ENCODE measurements around the gene HYDIN. TPM values are rescaled to one million over a fixed set of nuclear protein-coding genes. Genes with fewer than 3 reads are reported as not detected.
"Not testable (repeated sequence)": the region's sequence is repeated elsewhere in the genome, so short reads cannot be mapped to it uniquely, and the experiment has no call there.

HYDIN gene
- total and polyA plus RNA-seq, 2 donors: 0.15 to 6.8 TPM

- no peak for DNase-seq (ENCODE audit: extremely low spot score)
Measured at GRCh38 chr16:71205482-71206131, 24.9 kb downstream of the HYDIN start.

DNA sequence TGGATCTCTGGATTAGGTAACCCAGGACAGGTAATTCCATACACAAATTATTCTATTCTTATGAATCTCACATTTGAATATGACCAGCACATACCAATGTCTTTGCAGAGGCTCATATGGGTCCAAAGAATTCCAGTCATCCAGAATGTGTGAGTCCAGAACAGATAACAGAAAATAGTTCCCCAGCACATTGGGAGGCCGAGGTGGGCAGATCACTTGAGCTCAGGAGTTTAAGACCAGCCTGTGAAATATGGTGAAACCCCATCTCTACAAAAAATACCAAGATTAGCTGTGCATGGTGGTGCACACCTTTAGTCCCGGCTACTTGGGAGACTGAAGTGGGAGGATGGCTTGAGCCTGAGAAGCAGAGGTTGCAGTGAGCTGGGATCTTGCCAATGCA lies 26.9 kb downstream of the HYDIN start:
- H3K4me3 ChIP-seq (ENCODE audit: low read depth, low read length): no peak overlapping the region
- no peaks in the 10 kb centered on the region for H3K36me3 ChIP-seq (ENCODE audit: insufficient read depth)
- no peak for DNase-seq (ENCODE audit: extremely low spot score)
- WGBS: 79% methylated on average over 2 of the region's 2 CpGs
- no peak overlapping the region for H3K27ac ChIP-seq (ENCODE audit: low read depth)
- H3K4me1 ChIP-seq (ENCODE audit: insufficient read depth): no peaks in the 10 kb centered on the region

More at GRCh38 chr16:71205482-71206131, 24.9 kb downstream of the HYDIN start:
- Histone ChIP-seq H3K4me1 (ENCODE audit: insufficient read depth) (no peaks in the 10 kb centered on the region), H3K36me3 (ENCODE audit: insufficient read depth) (no peaks in the 10 kb centered on the region), H3K4me3 (ENCODE audit: low read depth, low read length) (no peak overlapping the region), H3K27ac (ENCODE audit: low read depth) (no peak overlapping the region)
- WGBS: 73% methylated on average over 3 of the region's 3 CpGs

DNA sequence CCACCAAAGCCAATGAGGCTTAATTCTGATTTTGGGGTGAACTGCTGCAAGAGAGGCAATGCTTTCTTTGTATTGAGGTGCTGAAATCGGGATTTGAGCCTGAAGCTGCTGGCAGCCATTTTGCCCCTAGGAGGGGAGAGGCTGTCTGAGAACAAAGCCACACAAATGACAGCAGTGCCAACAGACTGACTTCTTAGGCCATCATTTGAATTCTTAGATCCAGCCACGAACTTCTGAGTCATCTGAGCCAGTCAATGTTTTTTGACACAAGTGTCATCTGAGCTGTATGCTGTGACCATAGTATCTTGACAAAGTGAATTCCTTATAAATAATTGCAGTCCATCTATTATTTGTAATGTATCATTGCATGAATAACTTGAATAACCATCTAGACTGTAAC lies 29.0 kb downstream of the HYDIN start:
- H3K4me3 ChIP-seq (ENCODE audit: low read depth, low read length): no peak overlapping the region
- WGBS: 39% methylated on average over 2 of the region's 2 CpGs
- no peaks in the 10 kb centered on the region for H3K4me1 ChIP-seq (ENCODE audit: insufficient read depth)
- H3K27ac ChIP-seq (ENCODE audit: low read depth): no peak overlapping the region
- no peak for DNase-seq (ENCODE audit: extremely low spot score)
- no peaks in the 10 kb centered on the region for H3K36me3 ChIP-seq (ENCODE audit: insufficient read depth)

- 92% methylated on average over 1 of the region's 1 CpG for WGBS
Measured at GRCh38 chr16:71201054-71201453, 29.5 kb downstream of the HYDIN start.

GRCh38 chr16:71198408-71198807 lies 32.1 kb downstream of the HYDIN start:
- DNase-seq (ENCODE audit: extremely low spot score): no peak
- no peaks in the 10 kb centered on the region for H3K4me1 ChIP-seq (ENCODE audit: insufficient read depth)
- no peak overlapping the region for H3K27ac ChIP-seq (ENCODE audit: low read depth)
- H3K36me3 ChIP-seq (ENCODE audit: insufficient read depth): no peaks in the 10 kb centered on the region
- 71% methylated on average over 1 of the region's 1 CpG for WGBS
- H3K4me3 ChIP-seq (ENCODE audit: low read depth, low read length): no peak overlapping the region

More at GRCh38 chr16:71201054-71201453, 29.5 kb downstream of the HYDIN start:
- Histone ChIP-seq H3K36me3 (ENCODE audit: insufficient read depth) (no peaks in the 10 kb centered on the region), H3K4me3 (ENCODE audit: low read depth, low read length) (no peak overlapping the region), H3K27ac (ENCODE audit: low read depth) (no peak overlapping the region), H3K4me1 (ENCODE audit: insufficient read depth) (no peaks in the 10 kb centered on the region)
- no peak for DNase-seq (ENCODE audit: extremely low spot score)

GRCh38 chr16:71192387-71192786 lies 38.1 kb downstream of the HYDIN start:
- WGBS: 81% methylated on average over 5 of the region's 5 CpGs
- H3K36me3 ChIP-seq (ENCODE audit: insufficient read depth): no peaks in the 10 kb centered on the region
- no peak overlapping the region for H3K4me3 ChIP-seq (ENCODE audit: low read depth, low read length)
- DNase-seq (ENCODE audit: extremely low spot score): no peak
- H3K27ac ChIP-seq (ENCODE audit: low read depth): no peak overlapping the region
- H3K4me1 ChIP-seq (ENCODE audit: insufficient read depth): no peaks in the 10 kb centered on the region

DNA sequence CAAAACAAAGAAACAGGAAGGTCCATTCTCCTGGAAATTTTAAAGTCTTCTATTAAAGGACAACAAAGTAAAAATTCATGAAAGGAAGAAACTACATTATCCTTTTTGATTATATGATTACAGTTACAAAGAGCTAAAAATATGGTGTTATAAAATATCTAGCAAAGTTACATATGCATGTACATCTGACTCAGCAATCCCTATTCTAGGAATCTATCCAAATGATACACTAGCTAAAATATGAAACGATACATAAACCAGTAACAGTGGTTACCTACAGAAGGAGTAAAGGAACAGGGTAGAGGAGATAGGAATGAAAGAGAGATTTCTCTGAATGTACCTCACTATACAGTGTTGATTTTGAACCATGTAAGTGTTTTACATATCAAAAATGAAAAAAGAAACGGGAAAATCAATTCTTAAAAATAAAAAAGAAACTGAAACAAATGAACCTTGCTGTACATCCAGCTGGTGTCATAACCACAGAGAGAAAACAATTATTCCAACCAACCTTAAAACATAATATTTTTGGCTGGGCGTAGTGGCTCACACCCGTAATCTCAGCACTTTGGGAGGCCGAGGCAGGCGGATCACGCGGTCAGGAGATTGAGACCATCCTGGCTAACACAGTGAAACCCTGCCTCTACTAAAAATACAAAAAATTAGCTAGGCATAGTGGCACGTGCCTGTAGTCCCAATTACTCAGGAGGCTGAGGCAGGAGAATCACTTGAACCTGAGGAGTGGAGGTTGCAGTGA lies 41.4 kb downstream of the HYDIN start:
- WGBS: 91% methylated on average over 9 of the region's 9 CpGs
- H3K27ac ChIP-seq (ENCODE audit: low read depth): no peak overlapping the region
- no peaks in the 10 kb centered on the region for H3K4me1 ChIP-seq (ENCODE audit: insufficient read depth)

GRCh38 chr16:71185347-71185746 lies 45.2 kb downstream of the HYDIN start:
- 47% methylated on average over 1 of the region's 1 CpG for WGBS
- Histone ChIP-seq H3K4me3 (ENCODE audit: low read depth, low read length) (no peak overlapping the region), H3K27ac (ENCODE audit: low read depth) (no peak overlapping the region), H3K36me3 (ENCODE audit: insufficient read depth) (no peaks in the 10 kb centered on the region), H3K4me1 (ENCODE audit: insufficient read depth) (no peaks in the 10 kb centered on the region)
- DNase-seq (ENCODE audit: extremely low spot score): no peak

More for the DNA sequence above, 41.4 kb downstream of the HYDIN start:
- Histone ChIP-seq H3K36me3 (ENCODE audit: insufficient read depth) (no peaks in the 10 kb centered on the region), H3K4me3 (ENCODE audit: low read depth, low read length) (no peak overlapping the region)
- DNase-seq (ENCODE audit: extremely low spot score): no peak

GRCh38 chr16:71179569-71179968 lies 51.0 kb downstream of the HYDIN start:
- H3K4me3 ChIP-seq (ENCODE audit: low read depth, low read length): no peak overlapping the region
- H3K27ac ChIP-seq (ENCODE audit: low read depth): no peak overlapping the region
- WGBS: 90% methylated on average over 3 of the region's 3 CpGs
- H3K4me1 ChIP-seq (ENCODE audit: insufficient read depth): no peaks in the 10 kb centered on the region
- H3K36me3 ChIP-seq (ENCODE audit: insufficient read depth): no peaks in the 10 kb centered on the region
- no peak for DNase-seq (ENCODE audit: extremely low spot score)

DNA sequence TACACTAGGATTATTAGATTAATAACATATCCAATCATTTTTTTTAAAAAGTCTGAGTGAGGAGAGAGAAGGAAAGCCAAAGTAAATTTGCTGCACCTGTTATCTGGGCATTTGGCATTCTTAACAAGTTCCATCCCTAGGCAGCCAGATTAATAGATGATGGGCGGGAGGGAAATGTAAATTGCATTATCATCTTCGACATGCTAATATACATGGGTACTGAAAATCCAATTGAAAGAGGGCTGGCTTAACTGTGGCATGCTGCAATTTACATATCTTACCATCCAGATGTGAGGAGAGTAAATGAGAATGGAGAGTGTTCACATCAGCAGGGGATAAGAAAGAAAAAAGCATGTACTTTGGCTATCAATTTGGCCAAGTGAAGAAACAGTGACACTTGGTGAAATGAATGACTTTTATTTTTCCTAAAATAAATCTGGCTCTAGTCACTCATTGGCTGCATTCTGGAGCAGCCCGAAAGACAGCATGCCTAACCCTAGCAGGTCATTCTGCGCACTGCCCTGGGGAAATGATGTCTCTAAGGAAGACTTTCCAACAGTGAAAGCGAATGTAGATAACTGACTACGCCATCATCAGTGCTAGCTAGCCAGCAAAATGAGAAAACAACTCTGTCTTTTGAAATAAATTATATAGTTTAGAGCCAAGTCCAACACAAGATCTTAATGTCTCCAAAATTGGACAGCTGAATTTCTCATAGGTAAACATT lies 57.9 kb downstream of the HYDIN start:
- whole genome bisulfite sequencing: 54% methylated on average over 6 of the region's 6 CpGs
- H3K4me3 ChIP-seq (ENCODE audit: low read depth, low read length): no peak overlapping the region
- no peaks in the 10 kb centered on the region for H3K4me1 ChIP-seq (ENCODE audit: insufficient read depth)
- H3K27ac ChIP-seq (ENCODE audit: low read depth): no peak overlapping the region
- no peaks in the 10 kb centered on the region for H3K36me3 ChIP-seq (ENCODE audit: insufficient read depth)
- DNase-seq (ENCODE audit: extremely low spot score): no peak

DNA sequence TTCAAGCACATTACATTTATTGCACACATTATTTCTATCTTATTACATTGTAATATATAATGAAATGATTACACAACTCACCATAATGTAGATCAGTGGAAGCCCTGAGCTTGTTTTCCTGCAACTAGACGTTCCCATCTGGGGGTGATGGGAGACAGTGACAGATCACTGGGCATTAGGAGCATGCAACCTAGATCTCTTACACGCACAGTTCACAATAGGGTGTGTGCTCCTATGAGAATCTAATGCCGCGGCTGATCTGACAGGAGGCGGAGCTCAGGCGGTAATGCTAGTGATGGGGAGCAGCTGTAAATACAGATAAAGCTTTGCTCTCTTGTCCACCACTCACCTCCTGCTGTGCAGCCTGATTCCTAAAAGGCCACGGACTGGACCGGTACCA lies 69.5 kb downstream of the HYDIN start:
- H3K4me3 ChIP-seq (ENCODE audit: low read depth, low read length); H3K27ac ChIP-seq (ENCODE audit: low read depth); DNase-seq (ENCODE audit: extremely low spot score); H3K4me1 ChIP-seq (ENCODE audit: insufficient read depth); H3K36me3 ChIP-seq (ENCODE audit: insufficient read depth): not testable (repeated sequence)
- 79% methylated on average over 6 of the region's 8 CpGs for WGBS

DNA sequence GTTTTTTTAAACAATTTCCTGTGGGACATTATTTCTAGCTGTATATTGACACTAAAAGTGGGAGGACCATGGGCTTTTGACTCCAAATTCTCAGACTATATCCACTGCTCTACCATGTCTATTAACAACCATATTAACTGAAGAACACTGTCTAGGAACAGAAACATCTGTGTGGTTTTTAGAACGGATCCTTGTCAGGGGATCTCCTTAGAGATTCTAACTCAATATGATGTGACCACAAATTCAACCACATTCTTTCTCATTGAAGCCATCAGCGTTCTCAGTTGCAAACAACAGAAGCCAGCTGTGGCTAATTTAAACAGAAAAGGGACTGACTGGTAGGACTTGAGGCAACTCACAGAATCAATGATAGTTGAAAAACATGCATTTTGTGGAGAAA lies 73.2 kb downstream of the HYDIN start:
- not testable (repeated sequence) for DNase-seq (ENCODE audit: extremely low spot score); H3K27ac ChIP-seq (ENCODE audit: low read depth); H3K4me3 ChIP-seq (ENCODE audit: low read depth, low read length); H3K4me1 ChIP-seq (ENCODE audit: insufficient read depth); H3K36me3 ChIP-seq (ENCODE audit: insufficient read depth)
- WGBS: 46% methylated on average over 2 of the region's 2 CpGs

GRCh38 chr16:71153329-71153728 lies 77.2 kb downstream of the HYDIN start:
- DNase-seq (ENCODE audit: extremely low spot score); H3K27ac ChIP-seq (ENCODE audit: low read depth); H3K4me3 ChIP-seq (ENCODE audit: low read depth, low read length); H3K36me3 ChIP-seq (ENCODE audit: insufficient read depth); H3K4me1 ChIP-seq (ENCODE audit: insufficient read depth): not testable (repeated sequence)
- 74% methylated on average over 1 of the region's 6 CpGs for WGBS

GRCh38 chr16:71151654-71152053 lies 78.9 kb downstream of the HYDIN start:
- not testable (repeated sequence) for H3K4me1 ChIP-seq (ENCODE audit: insufficient read depth); DNase-seq (ENCODE audit: extremely low spot score); H3K36me3 ChIP-seq (ENCODE audit: insufficient read depth); H3K4me3 ChIP-seq (ENCODE audit: low read depth, low read length); H3K27ac ChIP-seq (ENCODE audit: low read depth)
- WGBS: 60% methylated on average over 1 of the region's 2 CpGs

All from urinary bladder (tissue), 4 donors.